Skeletal muscle satellite cell (primary cell): ENCODE results near the gene PLXND1.
A peak's percentile ranks its signal among the peaks of the same experiment; 100 is the strongest.

ENCODE experiments used
- H3K27me3 ChIP-seq: 2 replicates; pipeline ENCODE4 v1.7.0; 2013; ENCODE audit warnings: low read length; ENCODE audit not compliant: control insufficient read depth, insufficient read depth
- H3K36me3 ChIP-seq: 2 replicates; pipeline ENCODE4 v1.7.0; 2013; ENCODE audit warnings: mild to moderate bottlenecking, control low read depth, low read length; ENCODE audit not compliant: insufficient read depth
- H3K4me1 ChIP-seq: 2 replicates; pipeline ENCODE4 v1.7.0; 2013; ENCODE audit warnings: low read length; ENCODE audit not compliant: control insufficient read depth, insufficient read depth
- H3K4me2 ChIP-seq: 2 replicates; pipeline ENCODE4 v1.7.0; 2013; ENCODE audit warnings: mild to moderate bottlenecking, low read length
- H3K4me3 ChIP-seq: 2 replicates; pipeline ENCODE4 v1.7.0; 2013; ENCODE audit warnings: low read length
- H3K9ac ChIP-seq: 2 replicates; pipeline ENCODE4 v1.7.0; 2013; ENCODE audit warnings: mild to moderate bottlenecking, low read depth, low read length, moderate library complexity
- H3K9me3 ChIP-seq: replicated peaks from 2 replicates; pipeline ENCODE4 v1.7.0; 2013; ENCODE audit warnings: mild to moderate bottlenecking, control low read depth, low read length

PLXND1 gene

DNA sequence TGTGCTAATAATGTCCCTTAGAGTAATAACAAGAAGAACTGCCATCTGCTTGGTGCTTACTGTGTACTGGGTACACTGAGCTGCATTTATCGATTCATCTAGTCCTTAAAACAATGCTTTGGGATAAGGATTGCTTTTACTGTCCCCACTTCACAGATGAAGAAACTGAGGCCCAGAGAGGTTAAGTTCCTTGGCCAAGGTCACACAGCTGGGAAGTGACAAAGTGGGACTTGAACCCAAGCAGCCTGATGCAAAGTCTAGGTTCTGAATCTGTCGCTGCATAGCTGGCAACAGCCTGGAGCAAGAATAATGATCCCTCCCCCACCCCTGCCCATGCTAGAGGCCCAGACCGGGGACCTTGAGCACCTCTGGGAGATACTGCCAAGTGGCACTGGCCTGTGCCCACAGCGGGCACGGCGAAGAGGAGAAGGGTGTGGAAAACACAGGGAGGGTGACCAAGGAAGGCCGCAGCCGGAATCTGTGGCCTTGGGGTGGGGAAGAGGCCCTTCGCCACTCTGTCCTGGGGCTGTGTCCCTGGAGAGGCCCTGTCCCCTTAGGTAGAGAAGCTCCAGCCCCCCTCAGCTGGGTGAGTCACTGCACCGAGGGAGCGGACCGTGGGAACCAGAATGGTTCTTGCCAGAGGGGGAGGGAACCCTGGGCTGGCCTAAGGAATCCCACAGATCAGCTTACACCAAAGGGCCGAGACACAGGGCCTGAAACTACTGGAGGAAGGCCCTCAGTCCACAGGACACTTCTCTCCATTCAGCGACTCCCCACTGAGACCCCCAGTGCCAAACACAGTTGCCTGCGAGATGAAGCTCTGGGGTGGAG, 3.5 kb downstream of the PLXND1 start:
- H3K4me1 ChIP-seq: peaks cover 72% of the 10 kb centered on the region

GRCh38 chr3:129602309-129602708, 4.2 kb downstream of the PLXND1 start:
- Histone ChIP-seq H3K36me3 (peaks cover 3% of the 10 kb centered on the region), H3K4me3 (peak overlapping the region; percentile 89), H3K9ac (peak overlapping the region; percentile 73), H3K4me2 (peak overlapping the region; percentile 98), H3K4me1 (peaks cover 72% of the 10 kb centered on the region), H3K27me3 (no peaks in the 10 kb centered on the region), H3K9me3 (no peaks in the 10 kb centered on the region)

More for the DNA sequence above, 3.5 kb downstream of the PLXND1 start:
- Histone ChIP-seq H3K9me3 (no peaks in the 10 kb centered on the region), H3K9ac (peak overlapping the region; percentile 73), H3K27me3 (no peaks in the 10 kb centered on the region), H3K36me3 (peaks cover 3% of the 10 kb centered on the region), H3K4me2 (peak overlapping the region; percentile 98), H3K4me3 (peak overlapping the region; percentile 89)

DNA sequence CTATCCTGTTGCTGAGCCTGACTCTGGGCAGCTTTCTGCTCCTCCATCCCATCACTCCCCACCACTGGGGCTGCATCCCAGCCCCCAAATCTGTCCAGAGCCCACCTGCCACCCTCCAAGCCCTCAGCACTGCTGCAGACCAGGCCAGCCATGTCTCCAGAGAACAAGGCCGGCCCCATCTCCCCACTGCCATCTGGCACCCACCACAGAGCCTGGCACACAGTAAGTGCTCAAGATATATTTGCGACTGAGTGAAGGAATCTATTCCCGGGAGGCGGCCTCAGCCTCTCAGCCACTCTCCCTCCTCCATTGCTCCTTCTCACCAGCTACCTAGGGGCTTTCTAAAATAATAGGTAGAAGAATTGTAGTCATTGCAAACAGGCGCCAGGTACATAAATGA, 4.8 kb downstream of the PLXND1 start:
- H3K4me2 ChIP-seq: no peak overlapping the region
- H3K9me3 ChIP-seq: no peaks in the 10 kb centered on the region
- H3K27me3 ChIP-seq: no peaks in the 10 kb centered on the region
- H3K36me3 ChIP-seq: peaks cover 3% of the 10 kb centered on the region
- no peak overlapping the region for H3K4me3 ChIP-seq
- H3K9ac ChIP-seq: no peak overlapping the region
- peaks cover 74% of the 10 kb centered on the region for H3K4me1 ChIP-seq

GRCh38 chr3:129600348-129600747, 6.1 kb downstream of the PLXND1 start:
- Histone ChIP-seq H3K9me3 (no peaks in the 10 kb centered on the region), H3K27me3 (no peaks in the 10 kb centered on the region), H3K36me3 (peaks cover 3% of the 10 kb centered on the region), H3K4me1 (peaks cover 87% of the 10 kb centered on the region), H3K4me2 (no peak overlapping the region), H3K9ac (no peak overlapping the region), H3K4me3 (no peak overlapping the region)

- peaks cover 3% of the 10 kb centered on the region for H3K36me3 ChIP-seq
- H3K27me3 ChIP-seq: no peaks in the 10 kb centered on the region
- H3K4me3 ChIP-seq: peak overlapping the region; percentile 21
- H3K9me3 ChIP-seq: no peaks in the 10 kb centered on the region
- H3K4me2 ChIP-seq: peak overlapping the region; percentile 71
- peak overlapping the region; percentile 51 for H3K9ac ChIP-seq
- H3K4me1 ChIP-seq: peaks cover 91% of the 10 kb centered on the region
These were observed 6.9 kb downstream of the PLXND1 start for GRCh38 chr3:129599607-129600006.

DNA sequence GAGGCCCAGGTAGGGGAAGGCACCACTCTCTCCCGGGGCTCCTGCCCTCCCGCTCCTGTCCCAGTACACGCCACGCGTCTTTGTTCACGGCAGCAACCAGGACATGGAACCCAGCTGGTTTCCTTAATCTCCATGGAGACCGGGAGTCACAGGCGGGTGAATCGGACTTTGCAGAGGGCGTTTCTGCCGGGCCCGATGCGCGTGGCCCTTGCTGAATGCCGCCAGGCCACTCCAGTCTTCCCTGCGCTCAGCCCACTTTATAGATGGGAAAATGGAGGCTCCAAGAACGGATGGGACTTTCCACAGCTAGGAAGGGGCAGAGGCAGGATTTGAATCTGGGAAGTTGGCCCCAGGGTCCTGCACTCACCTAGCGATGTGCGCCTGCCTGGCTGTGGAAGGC, 7.4 kb downstream of the PLXND1 start:
- peak overlapping the region; percentile 51 for H3K9ac ChIP-seq
- H3K4me3 ChIP-seq: no peak overlapping the region
- peaks cover 91% of the 10 kb centered on the region for H3K4me1 ChIP-seq

DNA sequence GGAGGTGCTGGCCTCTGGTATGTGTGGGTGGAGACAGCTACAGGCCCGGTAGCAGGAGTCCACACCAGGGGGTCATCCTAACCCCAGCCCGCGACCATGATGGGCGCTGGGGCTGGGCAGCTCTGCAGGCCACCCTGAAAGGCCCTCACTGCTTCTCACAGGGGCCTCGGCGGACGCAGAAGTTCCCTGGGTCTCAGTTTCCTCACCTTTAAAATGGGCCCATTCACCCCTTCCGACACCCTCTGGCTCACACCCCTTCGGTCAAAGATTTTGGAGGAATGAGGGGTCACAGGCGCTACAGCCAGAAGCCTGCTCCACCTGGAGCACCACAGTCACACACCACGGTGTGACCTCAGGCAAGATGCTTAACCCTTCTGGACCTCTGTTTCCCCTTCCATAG, 8.0 kb downstream of the PLXND1 start:
- Histone ChIP-seq H3K9ac (peak overlapping the region; percentile 77), H3K4me1 (peaks cover 91% of the 10 kb centered on the region), H3K9me3 (no peaks in the 10 kb centered on the region), H3K27me3 (no peaks in the 10 kb centered on the region), H3K36me3 (peaks cover 3% of the 10 kb centered on the region), H3K4me3 (no peak overlapping the region), H3K4me2 (no peak overlapping the region)

More for the DNA sequence above, 7.4 kb downstream of the PLXND1 start:
- Histone ChIP-seq H3K27me3 (no peaks in the 10 kb centered on the region), H3K4me2 (peak overlapping the region; percentile 71), H3K36me3 (peaks cover 3% of the 10 kb centered on the region), H3K9me3 (no peaks in the 10 kb centered on the region)

GRCh38 chr3:129598000-129598381, 8.5 kb downstream of the PLXND1 start:
- Histone ChIP-seq H3K27me3 (no peaks in the 10 kb centered on the region), H3K4me3 (peak overlapping the region; percentile 52), H3K9ac (peak overlapping the region; percentile 77), H3K4me2 (peak overlapping the region; percentile 75), H3K4me1 (peaks cover 91% of the 10 kb centered on the region), H3K36me3 (peaks cover 3% of the 10 kb centered on the region), H3K9me3 (no peaks in the 10 kb centered on the region)

- peak overlapping the region; percentile 75 for H3K4me2 ChIP-seq
- peak overlapping the region; percentile 77 for H3K9ac ChIP-seq
- H3K4me1 ChIP-seq: peaks cover 91% of the 10 kb centered on the region
- no peaks in the 10 kb centered on the region for H3K27me3 ChIP-seq
- H3K9me3 ChIP-seq: no peaks in the 10 kb centered on the region
- peaks cover 2% of the 10 kb centered on the region for H3K36me3 ChIP-seq
- H3K4me3 ChIP-seq: peak overlapping the region; percentile 52
These were observed 9.1 kb downstream of the PLXND1 start for GRCh38 chr3:129597087-129597999.

- Histone ChIP-seq H3K4me1 (peaks cover 95% of the 10 kb centered on the region), H3K4me3 (peak overlapping the region; percentile 52)
These were observed 10.0 kb downstream of the PLXND1 start for GRCh38 chr3:129596194-129597086.

More at GRCh38 chr3:129596194-129597086, 10.0 kb downstream of the PLXND1 start:
- Histone ChIP-seq H3K27me3 (no peaks in the 10 kb centered on the region), H3K36me3 (no peaks in the 10 kb centered on the region), H3K9me3 (no peaks in the 10 kb centered on the region), H3K9ac (peak overlapping the region; percentile 77), H3K4me2 (peak overlapping the region; percentile 75)
